GM18868 (cell line): ENCODE data around the gene NDC80.
"Not testable (repeated sequence)": the region's sequence is repeated elsewhere in the genome, so short reads cannot be mapped to it uniquely, and the experiment has no call there.

ENCODE experiments used
- ATAC-seq: cut with Tn5 transposase; IDR thresholded peaks from one replicate; pipeline ENCODE4 v1.9.1; 2021; ENCODE audit warnings: mild to moderate bottlenecking, moderate library complexity; ENCODE audit not compliant: unreplicated experiment

NDC80 gene

GRCh38 chr18:2618009-2618408 is 46.7 kb downstream of the NDC80 start:
- ATAC-seq, result no peak

GRCh38 chr18:2625217-2625616 is 53.9 kb downstream of the NDC80 start:
- ATAC-seq, result no peak

DNA sequence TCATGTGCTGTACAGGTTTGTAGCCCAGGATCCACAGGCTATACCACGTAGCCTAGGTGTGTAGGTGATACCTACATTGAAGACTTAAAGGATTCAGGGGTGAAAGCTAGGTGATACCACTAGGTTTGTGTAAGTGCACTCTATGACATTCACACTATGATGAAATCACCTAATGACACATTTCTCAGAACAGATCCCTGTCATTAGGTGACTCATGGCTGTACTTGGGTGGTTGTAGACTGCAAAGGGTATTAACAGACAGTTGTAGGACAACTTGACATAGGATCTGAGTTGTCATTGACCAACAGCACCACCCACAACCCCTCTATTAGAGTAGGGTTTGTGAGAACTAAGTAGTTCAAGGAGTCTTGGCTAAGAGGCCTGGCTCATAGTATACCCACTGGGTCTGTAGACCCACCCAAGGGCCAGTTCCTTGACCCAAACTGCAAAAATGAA is 56.5 kb downstream of the NDC80 start:
- peak; percentile 72 for ATAC-seq

GRCh38 chr18:2629003-2629402 is 57.6 kb downstream of the NDC80 start:
- ATAC-seq, result no peak

GRCh38 chr18:2635586-2635985 is 64.2 kb downstream of the NDC80 start:
- no peak for ATAC-seq

GRCh38 chr18:2636126-2636631 is 64.8 kb downstream of the NDC80 start:
- ATAC-seq, result peak; percentile 12

DNA sequence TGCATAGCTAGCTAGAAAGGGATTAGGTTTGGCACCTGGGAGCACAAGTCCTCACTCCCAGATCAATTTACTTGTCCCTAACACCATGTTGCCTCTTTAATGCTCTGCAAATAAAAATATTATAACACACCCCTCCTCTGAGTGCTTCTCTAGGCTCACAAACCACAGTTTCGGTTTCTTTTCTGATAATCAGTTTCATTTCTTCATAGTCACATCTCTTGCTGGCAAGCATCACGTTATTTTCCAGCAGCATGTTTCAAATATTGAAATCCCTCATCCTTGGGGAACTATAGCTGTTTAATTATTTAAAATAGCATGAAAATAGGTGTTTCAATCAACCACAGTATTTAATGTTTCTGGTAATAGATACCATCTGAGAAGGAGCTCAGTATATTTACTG is 70.3 kb downstream of the NDC80 start:
- ATAC-seq, result peak; percentile 81

DNA sequence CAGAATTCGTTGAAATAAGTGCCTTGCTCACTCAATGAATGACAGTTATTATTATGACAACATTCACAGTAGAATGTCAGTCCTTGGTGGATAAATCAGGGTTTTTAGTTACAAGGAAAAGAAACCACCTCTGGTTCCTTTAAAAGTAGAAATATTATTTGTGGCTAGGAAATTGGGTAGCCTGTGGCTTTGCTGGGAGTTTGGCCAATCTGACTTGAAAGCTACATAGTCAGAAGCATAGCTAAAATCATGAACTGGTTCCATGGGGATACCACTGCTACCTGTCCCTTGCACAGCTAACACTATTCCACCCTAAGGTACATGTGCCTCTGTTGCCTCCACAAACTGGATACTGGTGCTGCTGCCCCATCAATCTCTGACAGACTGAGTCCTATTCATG is 71.4 kb downstream of the NDC80 start:
- no peak for ATAC-seq

- ATAC-seq, result no peak
These were observed 73.2 kb downstream of the NDC80 start for GRCh38 chr18:2644535-2644934.

GRCh38 chr18:2651981-2652380 is 80.6 kb downstream of the NDC80 start:
- no peak for ATAC-seq

- no peak for ATAC-seq
These were observed 82.1 kb downstream of the NDC80 start for GRCh38 chr18:2653467-2653866.

DNA sequence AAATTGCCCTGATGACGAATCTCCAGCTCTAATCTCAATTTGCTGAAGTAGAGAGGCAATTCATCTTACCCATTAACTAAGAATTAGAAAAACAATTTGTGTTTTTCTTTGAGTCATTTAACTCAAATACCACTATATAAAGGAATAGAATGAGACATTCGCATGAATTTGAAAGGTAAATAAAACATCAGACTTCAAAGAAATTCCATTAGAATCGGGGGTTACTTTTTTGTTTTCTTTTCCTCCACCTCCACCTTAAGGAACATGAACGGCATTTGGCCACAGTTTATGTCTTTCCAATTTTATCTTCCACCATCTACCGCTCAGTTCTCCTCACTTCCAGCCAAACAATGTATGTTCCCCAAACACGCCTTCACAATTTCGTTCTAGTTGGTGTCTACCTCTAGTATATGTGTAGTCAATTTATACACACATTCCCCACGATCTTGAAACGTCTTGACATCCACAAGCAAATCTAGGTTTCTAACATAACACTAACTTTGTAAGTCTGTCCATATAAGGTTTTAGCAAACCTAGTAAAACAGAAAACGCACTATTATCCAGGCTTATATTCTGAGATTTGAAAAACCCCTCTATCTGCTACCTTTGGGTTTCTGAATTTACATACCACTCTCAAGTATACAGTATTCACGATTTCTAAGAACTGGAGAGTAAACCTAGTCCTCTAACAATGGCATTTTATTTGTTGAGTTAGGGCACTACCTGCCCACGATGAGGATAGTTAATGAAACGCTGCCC is 83.0 kb downstream of the NDC80 start:
- no peak for ATAC-seq

DNA sequence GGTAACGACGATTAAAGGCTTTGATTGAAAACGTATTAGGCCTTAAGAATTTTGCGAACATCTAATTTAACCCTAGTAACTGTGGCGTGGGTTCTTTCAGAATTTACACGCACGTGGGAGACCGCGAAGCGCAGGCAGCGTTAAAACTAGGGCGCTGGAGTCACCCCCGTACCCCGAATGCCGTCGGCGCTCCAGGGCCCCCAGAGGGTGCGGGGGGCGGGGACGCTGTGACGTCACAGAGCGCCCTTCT is 83.5 kb downstream of the NDC80 start:
- ATAC-seq, result peak; percentile 26

GRCh38 chr18:2655178-2655953 is 84.0 kb downstream of the NDC80 start, which contains the start of gene SMCHD1:
Gene SMCHD1 (plus strand): TSS chr18:2655726. CDS start chr18:2656076, 350 bp downstream.
- ATAC-seq, result peak; percentile 65

GRCh38 chr18:2655954-2656236 is 84.5 kb downstream of the NDC80 start:
- peak; percentile 19 for ATAC-seq

DNA sequence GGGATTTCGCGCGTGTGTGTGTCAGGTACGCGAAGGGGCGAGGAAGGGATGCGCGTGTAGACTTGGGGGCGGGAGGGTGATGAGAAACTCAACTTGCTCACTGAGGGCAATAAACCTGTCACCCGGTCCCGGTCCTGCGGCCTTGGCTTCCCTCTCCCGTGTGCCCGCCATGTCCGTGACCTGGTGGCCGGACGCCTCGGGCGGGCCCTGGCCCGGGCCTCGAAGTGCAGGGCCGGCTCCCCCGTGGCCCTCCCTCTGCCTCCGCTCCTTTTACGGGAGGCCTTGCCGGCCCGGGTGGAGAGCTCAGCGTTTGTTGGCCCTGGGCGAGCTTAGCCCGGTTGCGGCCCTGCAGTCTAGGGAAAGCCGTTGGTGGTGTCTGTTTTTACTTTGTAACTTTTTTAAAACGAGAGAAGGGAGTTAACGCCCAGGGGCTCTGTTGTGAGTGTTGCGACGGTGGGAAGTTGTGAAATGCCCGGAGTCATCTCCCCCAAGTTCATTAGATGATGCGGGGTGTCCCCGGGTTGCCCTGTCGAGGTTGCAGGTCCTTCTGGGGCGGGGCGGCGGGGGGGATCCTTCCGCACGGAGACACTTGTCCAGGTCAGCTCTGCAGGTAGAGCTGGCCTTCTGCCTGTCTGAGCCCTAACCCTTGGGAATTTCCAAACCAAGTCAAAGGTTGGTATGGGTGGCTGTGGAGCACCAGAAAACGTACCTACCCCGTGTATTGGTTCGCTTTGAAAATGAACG is 85.1 kb downstream of the NDC80 start:
- ATAC-seq, result peak; percentile 2

DNA sequence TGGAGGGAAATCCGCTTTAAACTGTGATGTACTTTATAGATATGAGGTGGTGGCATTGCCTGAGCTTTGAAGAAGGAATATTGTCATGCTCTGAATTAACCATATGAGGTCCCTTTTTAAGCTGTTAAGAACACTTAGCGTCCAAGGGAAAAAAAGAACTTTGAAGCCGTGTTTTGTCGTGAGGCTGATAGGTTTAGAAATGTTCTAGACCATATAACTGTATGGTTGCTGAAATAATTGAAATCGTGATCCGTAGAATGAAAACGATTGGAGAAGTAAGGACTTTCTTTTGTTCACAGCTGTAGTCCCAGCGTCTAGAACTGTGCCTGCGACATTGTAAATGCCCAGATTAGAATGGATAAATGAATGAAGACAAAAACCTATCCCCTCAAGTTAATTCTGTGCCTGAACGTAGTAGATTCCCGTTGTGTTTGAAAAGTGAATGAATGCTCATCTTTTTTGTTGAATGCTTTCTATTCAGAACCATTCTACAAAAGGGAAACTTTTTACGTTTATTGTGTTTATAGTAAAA is 85.7 kb downstream of the NDC80 start:
- no peak for ATAC-seq

DNA sequence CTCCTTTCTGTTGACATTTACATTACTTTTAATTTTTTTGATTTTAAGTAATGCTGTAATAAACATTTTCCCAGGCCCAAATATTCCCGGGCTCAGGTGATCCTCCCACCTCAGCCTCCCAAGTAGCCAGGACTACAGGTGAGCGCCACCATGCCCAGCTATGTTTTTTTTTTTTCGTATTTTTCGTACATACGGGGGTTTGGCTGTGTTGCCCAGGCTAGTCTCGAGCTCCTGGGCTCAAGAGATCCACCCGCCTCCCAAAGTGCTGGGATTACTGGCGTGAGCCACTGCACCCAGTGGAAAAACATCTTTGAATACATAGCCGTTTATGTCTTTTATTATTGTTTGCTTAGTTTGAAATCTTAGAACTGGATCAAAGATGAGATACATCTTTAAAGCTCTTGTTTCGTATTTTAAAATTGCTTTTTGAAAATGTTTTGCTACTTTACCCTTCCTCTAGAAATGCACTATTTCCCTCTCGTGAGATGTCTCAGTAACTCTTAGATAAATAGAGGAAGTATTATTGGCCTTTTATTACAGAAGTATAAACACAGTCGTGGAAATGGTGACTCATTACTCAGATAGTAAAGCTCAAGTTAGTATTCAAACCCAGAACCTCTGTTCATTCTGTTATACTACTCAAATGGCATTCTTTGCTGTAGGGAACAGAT is 86.6 kb downstream of the NDC80 start:
- peak; percentile 13 for ATAC-seq

DNA sequence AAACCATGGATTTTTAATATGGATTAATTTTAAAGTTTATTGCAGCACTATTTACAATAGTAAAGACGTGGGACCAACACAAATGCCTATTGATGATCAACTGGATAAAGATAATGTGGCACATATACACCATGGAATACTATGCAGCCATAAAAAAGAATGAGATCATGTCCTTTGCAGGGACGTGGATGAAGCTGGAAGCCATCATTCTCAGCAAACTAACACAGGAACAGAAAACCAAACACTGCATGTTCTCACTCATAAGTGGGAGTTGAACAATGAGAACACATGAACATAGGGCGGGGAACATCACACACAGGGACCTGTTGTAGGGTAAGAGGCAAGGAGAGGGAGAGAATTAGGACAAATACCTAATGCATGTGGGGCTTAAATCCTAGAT is 89.5 kb downstream of the NDC80 start:
- ATAC-seq, result not testable (repeated sequence)

DNA sequence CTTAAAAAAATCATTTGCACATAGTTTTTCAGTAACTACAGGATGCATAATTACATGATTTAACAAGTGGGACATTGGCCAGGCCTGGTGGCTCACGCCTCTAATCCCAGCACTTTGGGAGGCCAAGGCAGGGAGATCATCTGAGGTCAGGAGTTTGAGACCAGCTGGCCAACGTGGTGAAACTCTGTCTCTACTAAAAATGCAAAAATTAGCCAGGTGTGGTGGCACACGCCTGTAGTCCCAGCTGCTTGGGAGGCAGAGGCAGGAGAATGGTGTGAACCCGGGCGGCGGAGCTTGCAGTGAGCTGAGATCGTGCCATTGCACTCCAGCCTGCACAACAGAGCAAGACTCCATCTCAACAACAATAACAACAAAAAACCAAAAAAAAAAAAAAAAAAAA is 90.9 kb downstream of the NDC80 start:
- ATAC-seq, result not testable (repeated sequence)

- no peak for ATAC-seq
These were observed 91.6 kb downstream of the NDC80 start for GRCh38 chr18:2662990-2663389.
